GM21515 (cell line): ENCODE measurements around the gene UCP2.

Source experiments
- ATAC-seq: cut with Tn5 transposase; IDR thresholded peaks from one replicate; pipeline ENCODE4 v1.9.1; 2021; ENCODE audit not compliant: unreplicated experiment

UCP2 gene

GRCh38 chr11:74010306-74011300, 28.0 kb upstream of the UCP2 start:
- no peak for ATAC-seq

GRCh38 chr11:74009675-74010305, 27.1 kb upstream of the UCP2 start:
- no peak for ATAC-seq

- no peak for ATAC-seq
Measured at GRCh38 chr11:74009230-74009547, 26.5 kb upstream of the UCP2 start.

GRCh38 chr11:74008373-74009229, 26.0 kb upstream of the UCP2 start, which contains the start of gene UCP3:
TSS of gene UCP3 (minus strand) at chr11:74009085. CDS start at chr11:74007042, 2,043 bp downstream.
- ATAC-seq: no peak

GRCh38 chr11:74007691-74008372, 25.2 kb upstream of the UCP2 start:
- ATAC-seq: no peak

- ATAC-seq: no peak
Measured at GRCh38 chr11:74006743-74007304, 24.2 kb upstream of the UCP2 start.

GRCh38 chr11:74005721-74006517, 23.3 kb upstream of the UCP2 start:
- ATAC-seq: no peak

GRCh38 chr11:74004759-74005615, 22.3 kb upstream of the UCP2 start:
- no peak for ATAC-seq

GRCh38 chr11:74004046-74004695, 21.5 kb upstream of the UCP2 start:
- ATAC-seq: no peak

- ATAC-seq: no peak
Measured at GRCh38 chr11:74002832-74003231, 20.2 kb upstream of the UCP2 start.

GRCh38 chr11:74001822-74002286, 19.2 kb upstream of the UCP2 start:
- ATAC-seq: no peak

GRCh38 chr11:74000307-74001133, 17.9 kb upstream of the UCP2 start:
- no peak for ATAC-seq

GRCh38 chr11:73999581-74000306, 17.1 kb upstream of the UCP2 start:
- ATAC-seq: no peak

GRCh38 chr11:73998846-73999575, 16.4 kb upstream of the UCP2 start:
- ATAC-seq: no peak

GRCh38 chr11:73997120-73997770, 14.6 kb upstream of the UCP2 start:
- no peak for ATAC-seq
